Sciatic nerve (tissue), 2 donors: ENCODE data around the gene WDR35. TPM values are rescaled to one million over a fixed set of nuclear protein-coding genes. Genes with fewer than 3 reads are reported as not detected.
"Not testable (repeated sequence)": the region's sequence is repeated elsewhere in the genome, so short reads cannot be mapped to it uniquely, and the experiment has no call there.

Experiments used
- ATAC-seq: fragments of 200-7000 bp; cut with Tn5 transposase; one replicate; pipeline ENCODE4 v1.9.1; 2020; ENCODE audit warnings: mild to moderate bottlenecking, moderate library complexity
- DNase-seq: peaks from one replicate; pipeline ENCODE4 v3.0.0-alpha.2; 2020; ENCODE audit warnings: low spot score
- intact Hi-C: fragments of 100-400 bp; cut with DNase I; formaldehyde crosslinking; loops from one replicate; pipeline ENCODE4 v1.14.2; 2022
- total RNA-seq: library from RNA; stranded (reverse); fragmentation: NEBNext Ultra II Directional; extraction: Animal tissue kit (Norgen Biotek cat#: 25700); gene quantifications from one replicate; pipeline ENCODE4 v1.2.1, GENCODE V29; 2021
- donor health status: DM: no; HTN: no; CAD: no.
- donor health status: DM: no; HTN: no; CAD: no.

Gene WDR35
- total RNA-seq, 1 donor from 2014 or later = 16.4 TPM

- DNase-seq = no peak
- no peak for ATAC-seq
- intact Hi-C loops = no loop called here
Observed at GRCh38 chr2:19881908-19882265, 108.0 kb downstream of the WDR35 start.

DNA sequence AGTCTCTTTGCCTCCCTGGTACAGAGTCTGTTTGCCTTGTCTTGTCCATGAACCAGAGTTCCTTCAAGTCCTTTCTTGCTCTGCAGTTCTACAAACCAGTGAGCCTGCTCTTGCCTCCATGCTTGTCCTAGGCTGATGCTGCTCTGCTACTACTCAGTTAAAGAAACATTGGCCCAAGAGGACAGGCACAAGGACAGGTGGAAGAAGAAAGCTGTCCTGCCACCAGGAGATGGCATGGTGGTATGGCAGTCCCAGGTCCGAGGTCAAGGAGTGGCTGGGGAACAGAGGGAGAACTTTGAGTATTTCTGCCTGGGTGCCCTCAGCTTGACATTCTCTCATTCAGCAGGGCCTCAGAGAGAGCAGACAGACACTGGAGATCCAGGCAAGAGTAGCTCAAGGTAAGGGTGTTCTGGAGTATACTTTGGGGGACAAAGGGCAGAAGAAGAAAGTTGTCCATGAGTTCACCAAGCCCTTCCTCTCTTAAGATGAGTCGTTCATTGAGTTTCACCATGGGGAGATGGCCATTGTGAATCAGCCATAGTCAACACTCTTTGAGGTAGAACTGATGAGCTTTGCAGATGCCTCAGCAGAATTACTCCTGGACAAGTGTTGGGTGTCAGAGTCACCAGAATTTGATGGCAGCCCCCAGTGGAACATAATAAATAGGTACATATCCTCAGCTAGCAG lies 108.5 kb downstream of the WDR35 start:
- ATAC-seq = no peak
- intact Hi-C loops = no loop called here
- DNase-seq = no peak

DNA sequence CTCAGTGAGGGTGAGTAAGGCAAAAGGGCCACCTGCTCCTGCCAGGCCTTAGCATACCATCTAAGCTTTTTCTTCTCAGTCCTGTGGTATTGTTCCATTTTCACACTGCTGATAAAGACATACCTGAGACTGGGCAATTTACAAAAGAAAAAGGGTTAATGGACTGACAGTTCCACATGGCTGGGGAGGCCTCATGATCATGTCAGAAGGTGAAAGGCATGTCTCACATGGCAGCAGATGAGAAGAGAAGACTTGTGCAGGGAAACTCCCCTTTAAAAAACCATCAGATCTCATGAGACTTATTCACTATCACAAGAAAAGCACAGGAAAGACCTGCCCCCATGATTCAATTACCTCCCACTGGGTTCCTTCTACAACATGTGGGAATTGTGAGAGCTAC lies 109.7 kb downstream of the WDR35 start:
- intact Hi-C loops, ATAC-seq, DNase-seq: not testable (repeated sequence)

- DNase-seq (no peak), ATAC-seq (no peak)
- intact Hi-C loops = no loop called here
Observed at GRCh38 chr2:19879120-19879519, 110.8 kb downstream of the WDR35 start.

GRCh38 chr2:19878268-19879046 lies 111.4 kb downstream of the WDR35 start:
- ATAC-seq = no peak
- no peak for DNase-seq
- intact Hi-C loops = no loop called here

DNA sequence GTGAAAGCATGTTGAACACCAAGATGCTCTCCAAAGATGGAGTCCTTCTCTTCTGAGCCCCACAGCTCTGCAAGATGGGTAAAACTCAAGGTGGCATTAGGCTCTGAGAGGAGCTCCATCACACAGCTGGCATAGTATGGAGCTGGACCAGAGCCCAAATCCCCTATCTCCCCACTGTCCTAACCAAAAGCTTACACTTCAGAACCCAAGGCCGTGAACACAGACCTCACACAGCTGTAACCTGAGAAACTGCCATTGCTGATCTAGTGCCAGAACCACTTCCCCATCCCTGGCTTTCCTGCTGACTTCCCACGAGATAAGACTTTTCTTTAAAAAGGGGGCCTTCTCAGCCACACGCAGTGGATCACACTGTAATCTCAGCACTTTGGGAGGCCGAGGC lies 113.2 kb downstream of the WDR35 start:
- DNase-seq = no peak
- intact Hi-C loops = no loop called here
- no peak for ATAC-seq

GRCh38 chr2:19875280-19875679 lies 114.6 kb downstream of the WDR35 start:
- DNase-seq = no peak
- intact Hi-C loops = no loop called here
- ATAC-seq = no peak

DNA sequence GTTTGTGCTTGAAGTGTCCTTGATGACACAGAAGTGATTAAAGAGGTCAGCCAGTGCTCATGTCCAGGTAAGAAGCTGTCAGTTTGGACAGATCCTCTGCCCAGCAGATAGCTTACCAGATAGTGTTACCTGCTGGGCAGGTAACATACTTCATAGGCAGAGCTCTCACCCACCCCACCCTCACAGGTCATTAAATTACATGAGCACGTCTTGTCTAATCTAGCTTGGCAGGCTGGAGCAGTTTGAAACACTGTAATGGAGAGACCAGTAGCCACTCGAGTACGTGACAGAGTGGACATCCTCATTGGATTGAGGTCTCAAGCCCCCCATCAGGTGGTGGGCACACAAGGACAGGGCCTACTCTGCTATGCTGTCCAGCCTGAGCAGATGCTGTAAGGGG lies 115.2 kb downstream of the WDR35 start:
- peak; percentile 21 for DNase-seq
- intact Hi-C loops = no loop called here

DNA sequence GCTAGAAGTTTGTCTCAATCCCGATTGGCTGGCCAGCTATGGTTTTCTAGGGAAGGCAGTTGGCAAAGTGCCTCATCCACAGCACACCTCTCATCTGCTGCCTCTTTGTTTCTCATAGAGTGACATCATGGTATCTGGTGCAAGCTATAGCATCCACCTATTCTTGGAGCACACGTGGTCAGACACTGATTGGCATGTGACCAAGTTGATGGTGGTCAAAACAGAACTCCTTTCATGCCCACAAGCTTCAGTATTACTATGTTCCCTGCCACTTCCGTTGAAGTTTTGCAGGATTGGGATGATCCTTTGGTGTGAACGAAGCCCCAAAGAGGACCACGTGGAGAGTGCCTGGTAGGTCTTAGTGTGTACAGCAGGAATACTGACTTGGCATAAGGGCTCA lies 116.9 kb downstream of the WDR35 start:
- peak; percentile 15 for DNase-seq
- intact Hi-C loops = no loop called here
- ATAC-seq = no peak

More for the DNA sequence above, 115.2 kb downstream of the WDR35 start:
- no peak for ATAC-seq

- intact Hi-C loops = no loop called here
- DNase-seq (peak; percentile 13), ATAC-seq (no peak)
Observed at GRCh38 chr2:19872302-19872701, 117.6 kb downstream of the WDR35 start.

DNA sequence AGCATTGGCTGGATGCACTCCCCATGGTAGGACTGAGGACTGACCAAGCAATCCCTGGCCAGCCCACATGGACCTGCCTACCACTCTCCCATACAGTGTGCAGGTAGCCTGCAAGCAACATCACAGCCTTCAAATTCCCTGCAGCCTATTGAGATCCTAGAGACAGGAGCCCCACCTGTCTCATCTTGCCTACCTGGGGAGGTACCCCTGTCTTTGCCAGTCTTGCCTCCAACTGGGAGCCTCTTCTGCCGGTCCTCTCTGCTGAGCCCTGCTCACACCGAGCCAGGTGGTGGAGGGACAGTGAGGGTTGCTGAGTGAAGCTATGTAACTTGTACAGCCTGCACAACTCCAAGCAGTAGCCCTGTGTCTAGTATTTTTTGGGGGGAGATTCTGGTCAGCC lies 118.1 kb downstream of the WDR35 start:
- peak; percentile 33 for DNase-seq
- intact Hi-C loops = no loop called here
- no peak for ATAC-seq

GRCh38 chr2:19870792-19871191 lies 119.1 kb downstream of the WDR35 start:
- DNase-seq (no peak), ATAC-seq (no peak)
- intact Hi-C loops = no loop called here

DNA sequence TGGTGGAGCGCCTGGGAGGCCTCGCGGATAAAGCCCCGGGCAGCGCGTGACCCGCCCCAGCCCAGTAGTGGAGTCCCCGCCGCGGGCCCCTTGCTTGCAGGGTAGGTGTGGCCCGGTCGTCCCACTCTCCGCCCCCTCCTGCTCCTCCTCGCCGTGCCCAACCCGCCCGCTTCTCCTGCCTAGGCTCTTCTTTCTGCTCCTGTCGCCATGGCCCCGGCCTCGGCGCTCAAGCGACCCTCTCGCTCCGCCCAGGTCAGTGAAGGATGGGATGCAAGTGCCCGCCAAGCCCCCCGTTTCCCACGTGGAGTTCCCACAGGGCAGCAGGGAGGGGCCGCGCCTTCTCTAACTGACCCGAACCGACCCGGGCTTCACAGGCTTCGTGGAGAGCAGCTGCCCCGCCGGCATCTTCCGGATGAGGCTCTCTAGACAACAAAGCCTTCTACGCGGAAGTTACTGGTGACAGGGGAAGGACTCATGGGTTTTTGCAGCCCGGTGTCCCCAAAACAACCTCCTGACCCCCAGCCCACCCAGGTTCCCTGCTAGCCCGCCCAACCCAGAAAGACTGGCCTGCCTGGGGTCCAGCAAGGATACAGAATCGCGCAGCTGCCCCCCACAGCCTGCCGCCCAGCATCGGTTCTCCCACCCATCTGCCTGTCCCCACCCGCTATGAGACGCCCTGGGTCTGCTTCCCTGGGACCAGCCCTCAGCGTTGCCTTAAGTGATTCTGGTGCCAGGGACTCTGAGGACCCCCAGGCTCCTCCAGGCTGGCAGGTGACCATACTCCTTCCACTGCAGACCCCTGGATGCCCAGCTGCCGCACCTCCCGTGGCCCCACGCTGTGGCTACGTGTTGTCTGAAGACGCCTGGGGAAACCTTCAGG lies 121.0 kb downstream of the WDR35 start:
- intact Hi-C loops = loop anchor here (10.0 kb wide), 2 partner anchors 1124 to 1484 kb away; no protein-coding TSS in a partner anchor
- DNase-seq = peak; percentile 74
- ATAC-seq = peak; percentile 80

DNA sequence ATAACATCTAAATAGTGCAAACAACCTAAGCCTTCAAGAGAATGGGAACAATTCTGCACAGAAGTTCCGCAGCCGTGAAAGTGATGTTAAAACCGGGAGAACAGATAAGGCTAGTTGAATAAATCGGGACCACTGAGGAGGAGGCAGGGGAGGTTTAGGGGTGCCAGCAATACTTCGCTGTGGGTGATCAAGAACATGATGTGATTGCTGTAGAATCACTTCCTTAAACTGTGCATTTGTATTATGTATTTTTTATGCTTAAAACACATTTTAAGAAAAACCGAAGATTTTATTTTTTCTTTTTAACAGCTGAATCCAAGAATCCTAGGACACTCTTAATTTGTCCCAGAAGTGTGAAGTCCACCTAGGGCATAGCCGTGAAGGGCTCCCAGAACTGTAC lies 121.7 kb downstream of the WDR35 start:
- intact Hi-C loops = loop anchor here (10.0 kb wide), 2 partner anchors 1123 to 1483 kb away; no protein-coding TSS in a partner anchor
- ATAC-seq (no peak), DNase-seq (no peak)

GRCh38 chr2:19866771-19867170 lies 123.1 kb downstream of the WDR35 start:
- intact Hi-C loops = loop anchor here (10.0 kb wide), 2 partner anchors 1122 to 1482 kb away; no protein-coding TSS in a partner anchor
- ATAC-seq = no peak
- no peak for DNase-seq

DNA sequence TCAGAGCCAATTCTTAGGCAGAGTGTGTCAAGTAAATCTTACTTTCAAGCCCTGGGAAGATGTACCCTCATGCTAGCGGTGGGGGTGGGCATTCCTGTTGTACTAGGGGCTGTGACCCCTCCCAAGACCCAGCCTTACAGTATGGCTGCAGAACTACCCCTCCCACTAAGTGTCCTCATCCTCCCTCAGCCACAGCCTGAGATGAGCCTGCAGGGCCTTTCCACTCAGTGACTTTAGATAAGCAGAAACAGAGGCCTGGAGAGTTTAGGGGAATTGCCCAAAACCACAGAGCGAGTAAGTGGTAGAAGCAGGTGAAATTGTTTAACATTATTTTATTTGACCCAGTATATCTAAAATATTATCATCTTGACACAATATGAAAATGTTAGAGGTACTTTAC lies 124.8 kb downstream of the WDR35 start:
- ATAC-seq (no peak), DNase-seq (no peak)
- intact Hi-C loops = loop anchor here (10.0 kb wide), 2 partner anchors 1120 to 1480 kb away; no protein-coding TSS in a partner anchor

GRCh38 chr2:19864381-19864780 lies 125.5 kb downstream of the WDR35 start:
- ATAC-seq = no peak
- intact Hi-C loops = loop anchor here (10.0 kb wide), 2 partner anchors 1120 to 1480 kb away; no protein-coding TSS in a partner anchor
- DNase-seq = no peak

DNA sequence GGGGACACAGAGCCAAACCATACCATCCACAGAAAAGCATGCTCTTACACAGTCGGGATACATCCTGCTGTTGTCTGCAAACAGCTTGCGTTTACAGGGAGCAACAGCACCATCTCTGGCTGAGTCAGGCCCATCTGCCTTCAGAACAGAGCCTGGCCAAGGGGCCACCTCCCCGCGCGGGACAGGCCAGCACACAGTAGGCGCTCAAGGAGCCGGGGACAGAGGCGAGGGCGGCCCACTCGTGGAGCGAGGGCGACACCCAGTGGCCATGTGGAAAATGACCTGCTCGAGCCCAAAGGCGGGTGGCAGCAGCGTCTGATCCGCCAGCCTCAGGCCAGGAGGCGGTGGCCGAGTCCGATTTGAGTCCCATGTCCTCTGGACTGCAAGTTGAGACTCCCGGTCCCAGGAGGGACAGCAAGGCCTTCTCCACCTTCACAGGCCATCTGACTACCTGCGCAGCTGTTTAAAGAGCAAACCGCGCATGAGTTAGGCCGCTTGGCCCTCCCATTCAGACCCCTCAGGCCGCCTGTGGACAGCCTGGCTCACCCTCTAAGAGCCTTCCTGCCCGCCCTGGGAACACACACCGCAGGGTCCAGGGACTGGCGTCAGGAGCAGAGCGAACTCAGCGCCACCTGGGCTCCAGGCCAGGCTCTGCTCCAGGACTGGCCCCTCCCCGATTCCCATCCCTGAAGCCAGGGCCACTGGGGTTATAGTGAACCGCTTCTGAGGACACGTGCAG lies 126.4 kb downstream of the WDR35 start:
- intact Hi-C loops = loop anchor here (10.0 kb wide), 2 partner anchors 1119 to 1479 kb away; no protein-coding TSS in a partner anchor
- peak; percentile 85 for ATAC-seq

More for the DNA sequence above, 126.4 kb downstream of the WDR35 start:
- DNase-seq = peak; percentile 84
